GM21576 (cell line): ENCODE measurements around the gene TMEM121B.

Experiments used
- ATAC-seq: cut with Tn5 transposase; IDR thresholded peaks from one replicate; pipeline ENCODE4 v1.9.1; 2021; ENCODE audit warnings: mild to moderate bottlenecking, moderate library complexity; ENCODE audit not compliant: unreplicated experiment

TMEM121B gene

GRCh38 chr22:17112491-17113042 lies 8.6 kb downstream of the TMEM121B start:
- ATAC-seq, result no peak

GRCh38 chr22:17110791-17111550 lies 10.2 kb downstream of the TMEM121B start:
- no peak for ATAC-seq

- ATAC-seq, result no peak
Measured at GRCh38 chr22:17109976-17110375, 11.2 kb downstream of the TMEM121B start.

GRCh38 chr22:17109113-17109865 lies 11.9 kb downstream of the TMEM121B start:
- no peak for ATAC-seq

- no peak for ATAC-seq
Measured at GRCh38 chr22:17108256-17109112, 12.7 kb downstream of the TMEM121B start.

- no peak for ATAC-seq
Measured at GRCh38 chr22:17107547-17107810, 13.7 kb downstream of the TMEM121B start.

GRCh38 chr22:17106785-17107546 lies 14.2 kb downstream of the TMEM121B start:
- no peak for ATAC-seq

GRCh38 chr22:17106161-17106784 lies 14.9 kb downstream of the TMEM121B start:
- ATAC-seq, result no peak

GRCh38 chr22:17105143-17106129 lies 15.7 kb downstream of the TMEM121B start:
- no peak for ATAC-seq

- no peak for ATAC-seq
Measured at GRCh38 chr22:17104336-17104935, 16.7 kb downstream of the TMEM121B start.

- ATAC-seq, result no peak
Measured at GRCh38 chr22:17103351-17103750, 17.8 kb downstream of the TMEM121B start.

- no peak for ATAC-seq
Measured at GRCh38 chr22:17102297-17102667, 18.9 kb downstream of the TMEM121B start.

- ATAC-seq, result no peak
Measured at GRCh38 chr22:17101475-17102296, 19.5 kb downstream of the TMEM121B start.

- ATAC-seq, result no peak
Measured at GRCh38 chr22:17100621-17101020, 20.5 kb downstream of the TMEM121B start.

- ATAC-seq, result no peak
Measured at GRCh38 chr22:17098379-17098819, 22.8 kb downstream of the TMEM121B start.

GRCh38 chr22:17097701-17098100 lies 23.5 kb downstream of the TMEM121B start:
- no peak for ATAC-seq

GRCh38 chr22:17097062-17097461 lies 24.1 kb downstream of the TMEM121B start:
- no peak for ATAC-seq

- ATAC-seq, result no peak
Measured at GRCh38 chr22:17096071-17096470, 25.1 kb downstream of the TMEM121B start.
